GM06990 (cell line): ENCODE data around the gene ZNF484.
"Not testable (repeated sequence)": the region's sequence is repeated elsewhere in the genome, so short reads cannot be mapped to it uniquely, and the experiment has no call there.

Source experiments
- DNase-seq: peaks from one replicate; pipeline ENCODE4 v3.0.0-alpha.2; 2011; ENCODE audit not compliant: insufficient read length; ENCODE audit errors: extremely low read depth
- H3K27me3 ChIP-seq: replicated peaks from 2 replicates; pipeline ENCODE4 v1.6.0; 2011; ENCODE audit warnings: low read length; ENCODE audit not compliant: control insufficient read depth, insufficient read depth
- H3K36me3 ChIP-seq: 2 replicates; pipeline ENCODE4 v1.5.1; 2011; ENCODE audit warnings: low read length; ENCODE audit not compliant: control insufficient read depth, insufficient read depth
- H3K4me3 ChIP-seq: replicated peaks from 2 replicates; pipeline ENCODE4 v1.5.1; 2011; ENCODE audit warnings: low read depth, mild to moderate bottlenecking, control low read depth, low read length
- CTCF ChIP-seq: IDR thresholded peaks from 2 replicates; pipeline ENCODE4 v1.5.1; 2011; ENCODE audit warnings: low read length, control low read depth, mild to moderate bottlenecking, inconsistent platforms; ENCODE audit not compliant: insufficient read depth, poor library complexity, severe bottlenecking

The ZNF484 gene

GRCh38 chr9:92897323-92897722 is 19.5 kb upstream of the ZNF484 start:
- no peak for TF ChIP-seq CTCF
- DNase-seq: no peak
- Histone ChIP-seq H3K4me3 (no peak overlapping the region), H3K36me3 (no peaks in the 10 kb centered on the region), H3K27me3 (no peaks in the 10 kb centered on the region; the same call in 1 of the 2 replicates)

- no peak for TF ChIP-seq CTCF
- no peaks in the 10 kb centered on the region for H3K36me3 ChIP-seq
- no peaks in the 10 kb centered on the region; the same call in 1 of the 2 replicates for H3K27me3 ChIP-seq
- H3K4me3 ChIP-seq: no peak overlapping the region
- no peak for DNase-seq
Measured at GRCh38 chr9:92895812-92896436, 18.1 kb upstream of the ZNF484 start.

GRCh38 chr9:92894711-92895362 is 17.0 kb upstream of the ZNF484 start:
- TF ChIP-seq CTCF: no peak
- H3K36me3 ChIP-seq: no peaks in the 10 kb centered on the region
- no peak overlapping the region for H3K4me3 ChIP-seq
- no peak for DNase-seq
- no peaks in the 10 kb centered on the region; the same call in 1 of the 2 replicates for H3K27me3 ChIP-seq

- H3K36me3 ChIP-seq, H3K4me3 ChIP-seq, H3K27me3 ChIP-seq, DNase-seq: not testable (repeated sequence)
Measured at GRCh38 chr9:92893916-92894610, 16.2 kb upstream of the ZNF484 start.

GRCh38 chr9:92892276-92892675 is 14.4 kb upstream of the ZNF484 start:
- not testable (repeated sequence) for H3K36me3 ChIP-seq, DNase-seq, H3K27me3 ChIP-seq, H3K4me3 ChIP-seq

GRCh38 chr9:92890761-92891160 is 12.9 kb upstream of the ZNF484 start:
- peaks cover 2% of the 10 kb centered on the region; the same call in 1 of the 2 replicates for H3K27me3 ChIP-seq

More at GRCh38 chr9:92890761-92891160, 12.9 kb upstream of the ZNF484 start:
- no peak for TF ChIP-seq CTCF
- H3K36me3 ChIP-seq: no peaks in the 10 kb centered on the region
- no peak for DNase-seq
- H3K4me3 ChIP-seq: no peak overlapping the region
